HEK293 (cell line): ENCODE results near the gene SMURF2.

ENCODE experiments used
- CTCF ChIA-PET: fragments of 350-600 bp; formaldehyde crosslinking; extraction: SDS; loops from one replicate; lab custom pipeline; 2021; ENCODE audit warnings: antibody characterized with exemption; lab: Yijun Ruan, JAX
- POLR2A ChIA-PET: fragments of 300-600 bp; formaldehyde crosslinking; extraction: SDS; loops from one replicate; lab custom pipeline; 2020; ENCODE audit warnings: antibody characterized with exemption, inconsistent platforms; lab: Yijun Ruan, JAX
- H3K27ac ChIP-seq: fragments of 200-500 bp; sonication (Bioruptor generic); 2 replicates; pipeline ENCODE4 v1.5.1; 2014; ENCODE audit warnings: low read depth, low read length, control low read depth, inconsistent platforms; ENCODE audit errors: extremely low read depth
- H3K36me3 ChIP-seq, 2 experiments: fragments of 200-500 bp in 1 of 2; sonication (Bioruptor generic) in 1 of 2; 1 replicate in 1 of 2; 2 replicates in 1 of 2; pipeline ENCODE4 v1.5.1; 2014 to 2017; ENCODE audit warnings: inconsistent platforms in 2 of 2, low read length in 2 of 2; ENCODE audit not compliant: control insufficient read depth in 2 of 2, insufficient read depth in 1 of 2
- H3K4me1 ChIP-seq: fragments of 200-500 bp; sonication (Bioruptor generic); 2 replicates; pipeline ENCODE4 v1.5.1; 2014; ENCODE audit warnings: mild to moderate bottlenecking, low read length, inconsistent platforms; ENCODE audit not compliant: control insufficient read depth, insufficient read depth
- H3K4me3 ChIP-seq: 2 replicates; pipeline ENCODE4 v1.5.1; 2011; ENCODE audit warnings: low read depth, mild to moderate bottlenecking, control low read depth, low read length, moderate library complexity
- H3K9me3 ChIP-seq: fragments of 200-500 bp; sonication (Bioruptor generic); 2 replicates; pipeline ENCODE4 v1.5.1; 2014; ENCODE audit warnings: low read depth, low read length, inconsistent platforms; ENCODE audit not compliant: control insufficient read depth, insufficient read depth
- HOXD13 ChIP-seq: sonication (generic); formaldehyde crosslinking; IDR thresholded peaks from 2 replicates; pipeline ENCODE4 v1.8.0; 2022; ENCODE audit warnings: missing genetic modification reagents, borderline replicate concordance
- KLF9 ChIP-seq: fragments of 450-650 bp; formaldehyde crosslinking; IDR thresholded peaks from 2 replicates; pipeline ENCODE4 v1.5.1; 2016; ENCODE audit warnings: missing biosample characterization, missing genetic modification characterization, low read depth
- MYNN ChIP-seq: fragments of 450-650 bp; formaldehyde crosslinking; IDR thresholded peaks from 2 replicates; pipeline ENCODE4 v1.5.1; 2016; ENCODE audit warnings: missing biosample characterization, missing genetic modification characterization, borderline replicate concordance
- SP7 ChIP-seq: fragments of 450-650 bp; formaldehyde crosslinking; IDR thresholded peaks from 2 replicates; pipeline ENCODE4 v1.5.1; 2016; ENCODE audit warnings: missing biosample characterization, missing genetic modification characterization
- TCF7L2 ChIP-seq: IDR thresholded peaks from 2 replicates; pipeline ENCODE4 v1.6.1; 2011; ENCODE audit warnings: low read depth, mild to moderate bottlenecking, inconsistent platforms, low read length, moderate library complexity, borderline replicate concordance
- ZFP41 ChIP-seq: fragments of 450-650 bp; formaldehyde crosslinking; IDR thresholded peaks from 2 replicates; pipeline ENCODE4 v1.5.1; 2016; ENCODE audit warnings: missing biosample characterization, missing genetic modification characterization, borderline replicate concordance
- ZNF10 ChIP-seq: fragments of 450-650 bp; formaldehyde crosslinking; IDR thresholded peaks from 2 replicates; pipeline ENCODE4 v1.5.1; 2017; ENCODE audit warnings: missing biosample characterization, missing genetic modification characterization
- ZNF140 ChIP-seq: fragments of 450-650 bp; formaldehyde crosslinking; IDR thresholded peaks from 2 replicates; pipeline ENCODE4 v1.5.1; 2016; ENCODE audit warnings: missing biosample characterization, missing genetic modification characterization
- ZNF146 ChIP-seq: fragments of 450-650 bp; formaldehyde crosslinking; IDR thresholded peaks from 2 replicates; pipeline ENCODE4 v1.5.1; 2016; ENCODE audit warnings: missing biosample characterization, missing genetic modification characterization
- ZNF155 ChIP-seq: fragments of 450-650 bp; formaldehyde crosslinking; IDR thresholded peaks from 2 replicates; pipeline ENCODE4 v1.5.1; 2016; ENCODE audit warnings: missing biosample characterization, missing genetic modification characterization
- ZNF18 ChIP-seq: fragments of 450-650 bp; formaldehyde crosslinking; IDR thresholded peaks from 2 replicates; pipeline ENCODE4 v1.5.1; 2016; ENCODE audit warnings: missing biosample characterization, missing genetic modification characterization
- ZNF211 ChIP-seq: fragments of 450-650 bp; formaldehyde crosslinking; IDR thresholded peaks from 2 replicates; pipeline ENCODE4 v1.5.1; 2016; ENCODE audit warnings: low read depth, missing biosample characterization, missing genetic modification characterization
- ZNF221 ChIP-seq: fragments of 450-650 bp; formaldehyde crosslinking; IDR thresholded peaks from 2 replicates; pipeline ENCODE4 v1.5.1; 2017; ENCODE audit warnings: missing biosample characterization, missing genetic modification characterization, borderline replicate concordance
- ZNF26 ChIP-seq: fragments of 450-650 bp; formaldehyde crosslinking; IDR thresholded peaks from 2 replicates; pipeline ENCODE4 v1.5.1; 2016; ENCODE audit warnings: missing biosample characterization, missing genetic modification characterization
- ZNF350 ChIP-seq: fragments of 450-650 bp; formaldehyde crosslinking; IDR thresholded peaks from 2 replicates; pipeline ENCODE4 v1.5.0; 2017; ENCODE audit warnings: missing biosample characterization, mild to moderate bottlenecking, missing genetic modification characterization
- ZNF366 ChIP-seq: fragments of 450-650 bp; formaldehyde crosslinking; conservative IDR thresholded peaks from 2 replicates; pipeline ENCODE4 v1.5.1; 2016; ENCODE audit warnings: missing biosample characterization, missing genetic modification characterization
- ZNF423 ChIP-seq: fragments of 450-650 bp; formaldehyde crosslinking; IDR thresholded peaks from 2 replicates; pipeline ENCODE4 v1.5.1; 2016; ENCODE audit warnings: missing biosample characterization, missing genetic modification characterization
- ZNF48 ChIP-seq: fragments of 450-650 bp; formaldehyde crosslinking; IDR thresholded peaks from 2 replicates; pipeline ENCODE4 v1.5.1; 2016; ENCODE audit warnings: missing biosample characterization, missing genetic modification characterization
- ZNF558 ChIP-seq: fragments of 450-650 bp; formaldehyde crosslinking; IDR thresholded peaks from 2 replicates; pipeline ENCODE4 v1.5.1; 2016; ENCODE audit warnings: missing biosample characterization, missing genetic modification characterization
- ZNF560 ChIP-seq: fragments of 450-650 bp; formaldehyde crosslinking; IDR thresholded peaks from 2 replicates; pipeline ENCODE4 v1.5.1; 2017; ENCODE audit warnings: missing biosample characterization, missing genetic modification characterization, borderline replicate concordance
- ZNF596 ChIP-seq: fragments of 450-650 bp; IDR thresholded peaks from 2 replicates; pipeline ENCODE4 v1.5.0; 2018; ENCODE audit warnings: missing biosample characterization, mild to moderate bottlenecking, missing genetic modification characterization, moderate library complexity
- ZNF624 ChIP-seq: fragments of 450-650 bp; formaldehyde crosslinking; IDR thresholded peaks from 2 replicates; pipeline ENCODE4 v1.5.1; 2017; ENCODE audit warnings: missing biosample characterization, missing genetic modification characterization
- ZNF626 ChIP-seq: fragments of 450-650 bp; sonication (Bioruptor Pico); formaldehyde crosslinking; IDR thresholded peaks from 2 replicates; pipeline ENCODE4 v1.5.1; 2018; ENCODE audit warnings: missing biosample characterization, missing genetic modification characterization, inconsistent platforms
- ZNF830 ChIP-seq: fragments of 450-650 bp; IDR thresholded peaks from 2 replicates; pipeline ENCODE4 v1.5.0; 2018; ENCODE audit warnings: missing biosample characterization, missing genetic modification characterization, low read depth, mild to moderate bottlenecking, moderate library complexity
- TF ChIP-seq, protein P1 (sequence below): fragments of 450-650 bp; formaldehyde crosslinking; IDR thresholded peaks from 2 replicates; pipeline ENCODE4 v1.5.1; 2016; ENCODE audit warnings: missing biosample characterization, missing genetic modification characterization
- TF ChIP-seq, protein P2 (sequence below): fragments of 450-650 bp; formaldehyde crosslinking; IDR thresholded peaks from 2 replicates; pipeline ENCODE4 v1.5.1; 2016; ENCODE audit warnings: missing biosample characterization, missing genetic modification characterization
- TF ChIP-seq, protein P3 (sequence below): fragments of 450-650 bp; IDR thresholded peaks from 2 replicates; pipeline ENCODE4 v1.5.1; 2018; ENCODE audit warnings: missing biosample characterization, missing genetic modification characterization
- TF ChIP-seq, protein P4 (sequence below): fragments of 450-650 bp; formaldehyde crosslinking; optimal IDR thresholded peaks from 2 replicates; pipeline ENCODE3; 2016; ENCODE audit warnings: missing biosample characterization, mild to moderate bottlenecking, missing genetic modification characterization

The SMURF2 gene

DNA sequence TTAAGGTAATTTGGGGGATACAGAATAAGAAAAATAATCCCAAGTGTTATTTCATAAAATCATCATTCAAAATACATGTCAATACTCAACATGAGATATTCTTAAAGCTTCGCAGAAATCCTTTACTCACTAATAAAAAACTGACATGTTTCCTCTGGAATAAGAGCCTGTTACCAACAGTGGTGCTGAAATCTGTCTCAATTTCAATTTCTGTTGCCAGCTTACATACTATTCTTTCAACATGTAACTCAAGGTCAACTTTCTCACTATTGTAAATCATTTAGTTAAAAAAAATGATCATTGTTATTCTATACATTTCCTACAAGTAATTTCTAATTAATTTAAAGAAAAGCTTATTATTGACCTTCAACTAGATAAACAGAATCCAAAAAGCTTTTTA lies 87.5 kb downstream of the SMURF2 start (continued):
- TF ChIP-seq, protein P1, sequence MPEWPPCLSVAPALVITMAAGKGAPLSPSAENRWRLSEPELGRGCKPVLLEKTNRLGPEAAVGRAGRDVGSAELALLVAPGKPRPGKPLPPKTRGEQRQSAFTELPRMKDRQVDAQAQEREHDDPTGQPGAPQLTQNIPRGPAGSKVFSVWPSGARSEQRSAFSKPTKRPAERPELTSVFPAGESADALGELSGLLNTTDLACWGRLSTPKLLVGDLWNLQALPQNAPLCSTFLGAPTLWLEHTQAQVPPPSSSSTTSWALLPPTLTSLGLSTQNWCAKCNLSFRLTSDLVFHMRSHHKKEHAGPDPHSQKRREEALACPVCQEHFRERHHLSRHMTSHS, result no peak
- no peak for TF ChIP-seq ZNF558

GRCh38 chr17:64573214-64573613 lies 88.9 kb downstream of the SMURF2 start:
- Histone ChIP-seq H3K36me3 (peaks cover 21 to 51% of the 10 kb centered on the region in 2 experiments), H3K9me3 (no peaks in the 10 kb centered on the region), H3K4me1 (no peaks in the 10 kb centered on the region), H3K27ac (no peak overlapping the region), H3K4me3 (no peak overlapping the region)
- ChIA-PET POLR2A (no interaction called here), CTCF (interaction anchor here (0.6 kb wide), 1 partner anchor 203 kb away, joined by 3 read pairs; no protein-coding TSS in a partner anchor)
- TF ChIP-seq ZNF626 (tag by site-specific recombination) (no peak), ZNF596 (no peak), ZNF211 (tag by site-specific recombination) (no peak), ZNF560 (tag by site-specific recombination) (no peak), ZNF48 (tag by site-specific recombination) (no peak), ZFP41 (no peak), ZNF10 (tag by site-specific recombination) (no peak), ZNF423 (tag by site-specific recombination) (no peak), KLF9 (tag by site-specific recombination) (no peak)
- TF ChIP-seq, protein P2, sequence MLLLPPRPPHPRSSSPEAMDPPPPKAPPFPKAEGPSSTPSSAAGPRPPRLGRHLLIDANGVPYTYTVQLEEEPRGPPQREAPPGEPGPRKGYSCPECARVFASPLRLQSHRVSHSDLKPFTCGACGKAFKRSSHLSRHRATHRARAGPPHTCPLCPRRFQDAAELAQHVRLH (tag by site-specific recombination), result no peak
- TF ChIP-seq, protein P3, sequence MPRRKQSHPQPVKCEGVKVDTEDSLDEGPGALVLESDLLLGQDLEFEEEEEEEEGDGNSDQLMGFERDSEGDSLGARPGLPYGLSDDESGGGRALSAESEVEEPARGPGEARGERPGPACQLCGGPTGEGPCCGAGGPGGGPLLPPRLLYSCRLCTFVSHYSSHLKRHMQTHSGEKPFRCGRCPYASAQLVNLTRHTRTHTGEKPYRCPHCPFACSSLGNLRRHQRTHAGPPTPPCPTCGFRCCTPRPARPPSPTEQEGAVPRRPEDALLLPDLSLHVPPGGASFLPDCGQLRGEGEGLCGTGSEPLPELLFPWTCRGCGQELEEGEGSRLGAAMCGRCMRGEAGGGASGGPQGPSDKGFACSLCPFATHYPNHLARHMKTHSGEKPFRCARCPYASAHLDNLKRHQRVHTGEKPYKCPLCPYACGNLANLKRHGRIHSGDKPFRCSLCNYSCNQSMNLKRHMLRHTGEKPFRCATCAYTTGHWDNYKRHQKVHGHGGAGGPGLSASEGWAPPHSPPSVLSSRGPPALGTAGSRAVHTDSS (tag by site-specific recombination), result no peak
- TF ChIP-seq, protein P4, sequence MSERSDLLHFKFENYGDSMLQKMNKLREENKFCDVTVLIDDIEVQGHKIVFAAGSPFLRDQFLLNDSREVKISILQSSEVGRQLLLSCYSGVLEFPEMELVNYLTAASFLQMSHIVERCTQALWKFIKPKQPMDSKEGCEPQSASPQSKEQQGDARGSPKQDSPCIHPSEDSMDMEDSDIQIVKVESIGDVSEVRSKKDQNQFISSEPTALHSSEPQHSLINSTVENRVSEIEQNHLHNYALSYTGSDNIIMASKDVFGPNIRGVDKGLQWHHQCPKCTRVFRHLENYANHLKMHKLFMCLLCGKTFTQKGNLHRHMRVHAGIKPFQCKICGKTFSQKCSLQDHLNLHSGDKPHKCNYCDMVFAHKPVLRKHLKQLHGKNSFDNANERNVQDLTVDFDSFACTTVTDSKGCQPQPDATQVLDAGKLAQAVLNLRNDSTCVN (tag by site-specific recombination), result no peak

GRCh38 chr17:64572682-64573154 lies 89.4 kb downstream of the SMURF2 start:
- CTCF ChIA-PET, result no interaction called here
- peaks cover 17 to 48% of the 10 kb centered on the region in 2 experiments for H3K36me3 ChIP-seq
- H3K4me1 ChIP-seq, result no peaks in the 10 kb centered on the region
- H3K27ac ChIP-seq, result no peak overlapping the region
- H3K4me3 ChIP-seq, result no peak overlapping the region
- no peaks in the 10 kb centered on the region for H3K9me3 ChIP-seq
- POLR2A ChIA-PET, result no interaction called here
- no peak for TF ChIP-seq ZNF18 (tag by site-specific recombination)
- no peak for TF ChIP-seq HOXD13 (CRISPR knock-in tag)
- TF ChIP-seq ZNF221 (tag by site-specific recombination), result no peak
- no peak for TF ChIP-seq ZNF140 (tag by site-specific recombination)
- no peak for TF ChIP-seq ZNF624 (tag by site-specific recombination)
- no peak for TF ChIP-seq ZNF366 (tag by site-specific recombination)
- no peak for TF ChIP-seq ZNF26 (tag by site-specific recombination)
- no peak for TF ChIP-seq TCF7L2
- TF ChIP-seq ZNF350, result no peak
- TF ChIP-seq SP7 (tag by site-specific recombination), result no peak
- no peak for TF ChIP-seq ZNF830 (tag by site-specific recombination)
- TF ChIP-seq MYNN (tag by site-specific recombination), result no peak
- TF ChIP-seq ZNF155, result no peak
- TF ChIP-seq ZNF146 (tag by site-specific recombination), result no peak
